GOT3 (cell line): ENCODE results near the gene PPP2R5A.
"Not testable (repeated sequence)": the region's sequence is repeated elsewhere in the genome, so short reads cannot be mapped to it uniquely, and the experiment has no call there.

Experiments
- DNase-seq: peaks from one replicate; lab custom pipeline; 2025; ENCODE audit warnings: mixed read lengths; lab: John Stamatoyannopoulos, UW

PPP2R5A gene

GRCh38 chr1:212355230-212355969, 70.2 kb downstream of the PPP2R5A start:
- no peak for DNase-seq

- DNase-seq, result no peak
Observed at GRCh38 chr1:212359794-212360479, 74.7 kb downstream of the PPP2R5A start.

DNA sequence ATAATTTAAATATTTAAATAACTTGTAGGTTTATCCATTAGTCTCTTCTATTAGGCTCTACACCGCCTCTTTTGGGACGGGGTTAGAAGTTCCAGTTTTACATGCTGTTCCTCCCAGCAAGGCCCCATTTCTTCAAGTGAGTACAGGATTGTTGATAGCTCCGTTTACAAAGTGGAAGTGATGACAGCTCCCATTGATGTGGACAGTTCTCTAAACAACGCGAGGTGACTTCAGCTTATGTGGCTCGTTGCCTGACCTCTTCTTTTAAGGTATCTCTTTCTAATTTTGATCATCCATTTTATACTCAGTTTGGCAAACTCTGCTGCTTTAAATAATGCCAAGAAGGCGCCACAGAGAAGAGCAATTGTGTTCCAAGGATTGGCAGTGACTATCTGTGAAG, 79.8 kb downstream of the PPP2R5A start:
- DNase-seq, result no peak

DNA sequence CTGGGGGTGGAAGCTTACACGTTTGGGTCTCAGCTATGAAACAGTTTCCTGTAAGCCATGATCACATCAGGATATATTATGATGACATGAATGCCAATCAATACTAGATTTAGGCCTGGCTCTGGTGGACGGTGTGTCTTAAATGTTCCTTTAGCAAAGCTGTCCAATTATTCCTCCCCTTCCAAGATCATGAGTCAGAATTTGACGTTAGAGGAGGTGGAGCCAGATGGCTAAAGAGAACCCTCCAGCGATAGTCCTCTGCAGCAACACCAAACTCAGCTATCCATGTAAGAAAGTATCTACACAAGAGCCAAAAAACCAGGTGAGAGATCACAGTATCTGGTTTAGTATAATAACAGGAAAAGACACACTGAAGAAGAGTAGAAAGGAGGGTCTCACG, 81.7 kb downstream of the PPP2R5A start:
- no peak for DNase-seq

DNA sequence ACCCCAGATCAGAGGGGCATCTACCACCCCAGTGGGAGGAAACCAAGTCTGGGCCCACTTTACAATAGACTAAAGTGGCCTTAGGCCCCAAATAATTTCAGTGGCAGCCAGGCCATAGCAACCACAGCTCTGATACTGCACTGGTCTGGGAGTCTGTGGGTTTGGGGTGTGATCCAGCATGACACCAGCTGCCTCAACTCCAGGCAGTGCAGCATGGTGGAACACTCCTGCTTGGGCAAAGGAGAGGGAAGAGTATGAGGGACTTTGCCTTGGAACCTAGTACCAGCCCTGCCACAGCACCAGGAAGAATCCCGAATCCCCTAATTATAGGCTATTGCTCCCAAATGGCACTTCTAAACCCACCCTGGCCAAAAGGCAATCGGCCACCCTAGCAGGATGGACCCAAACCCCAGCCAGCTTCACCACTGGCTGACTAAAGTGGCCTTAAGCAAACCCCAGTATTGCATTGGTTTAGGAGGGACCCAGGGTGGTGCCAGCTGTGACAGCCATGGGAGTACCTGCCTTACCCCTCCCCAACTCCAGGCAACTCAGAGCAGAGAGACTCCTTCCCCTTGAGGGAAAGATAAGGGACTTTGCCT, 82.4 kb downstream of the PPP2R5A start:
- DNase-seq, result no peak

- DNase-seq, result no peak
Observed at GRCh38 chr1:212368073-212368484, 82.9 kb downstream of the PPP2R5A start.

- DNase-seq, result no peak
Observed at GRCh38 chr1:212375986-212376385, 90.8 kb downstream of the PPP2R5A start.

GRCh38 chr1:212377644-212378043, 92.4 kb downstream of the PPP2R5A start:
- no peak for DNase-seq

DNA sequence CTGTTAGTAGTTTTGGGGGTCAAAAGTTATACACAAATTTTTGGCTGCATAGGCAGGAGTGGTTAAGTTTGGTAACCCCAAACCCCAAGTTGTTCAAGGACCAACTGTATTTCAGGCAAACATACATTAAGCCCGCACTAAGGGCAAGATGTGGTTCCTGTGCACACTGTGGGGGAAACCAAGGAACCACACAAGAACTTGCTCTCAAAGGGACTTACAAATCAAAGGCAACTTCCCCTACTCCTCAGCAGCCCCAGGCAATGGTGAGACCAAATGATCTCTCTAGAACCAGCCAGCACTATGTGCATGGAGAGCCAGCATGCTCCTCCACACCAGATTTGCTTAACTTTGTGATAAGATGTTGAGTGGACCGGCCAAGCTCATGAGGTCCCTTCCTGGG, 94.2 kb downstream of the PPP2R5A start:
- no peak for DNase-seq

GRCh38 chr1:212381397-212382035, 96.3 kb downstream of the PPP2R5A start:
- DNase-seq, result no peak

DNA sequence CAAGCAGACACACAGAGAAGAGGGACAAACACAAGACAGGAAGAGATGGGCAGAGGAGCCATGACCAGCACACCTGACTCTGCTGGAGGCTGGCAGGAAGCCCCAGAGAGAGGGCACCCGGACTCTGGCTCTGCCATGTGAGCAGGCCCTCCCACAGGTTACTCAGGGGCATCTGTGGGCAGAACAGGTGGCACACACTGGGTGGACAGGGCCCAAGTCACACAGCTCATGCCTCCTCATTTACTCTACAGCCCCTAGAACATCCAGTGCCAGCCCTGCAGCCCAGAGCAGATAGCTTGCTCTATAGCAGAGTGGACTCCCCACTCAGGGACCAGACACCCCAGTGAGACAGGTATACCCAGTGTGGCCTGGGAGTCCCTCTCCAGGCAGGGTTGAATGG, 100.8 kb downstream of the PPP2R5A start:
- no peak for DNase-seq

DNA sequence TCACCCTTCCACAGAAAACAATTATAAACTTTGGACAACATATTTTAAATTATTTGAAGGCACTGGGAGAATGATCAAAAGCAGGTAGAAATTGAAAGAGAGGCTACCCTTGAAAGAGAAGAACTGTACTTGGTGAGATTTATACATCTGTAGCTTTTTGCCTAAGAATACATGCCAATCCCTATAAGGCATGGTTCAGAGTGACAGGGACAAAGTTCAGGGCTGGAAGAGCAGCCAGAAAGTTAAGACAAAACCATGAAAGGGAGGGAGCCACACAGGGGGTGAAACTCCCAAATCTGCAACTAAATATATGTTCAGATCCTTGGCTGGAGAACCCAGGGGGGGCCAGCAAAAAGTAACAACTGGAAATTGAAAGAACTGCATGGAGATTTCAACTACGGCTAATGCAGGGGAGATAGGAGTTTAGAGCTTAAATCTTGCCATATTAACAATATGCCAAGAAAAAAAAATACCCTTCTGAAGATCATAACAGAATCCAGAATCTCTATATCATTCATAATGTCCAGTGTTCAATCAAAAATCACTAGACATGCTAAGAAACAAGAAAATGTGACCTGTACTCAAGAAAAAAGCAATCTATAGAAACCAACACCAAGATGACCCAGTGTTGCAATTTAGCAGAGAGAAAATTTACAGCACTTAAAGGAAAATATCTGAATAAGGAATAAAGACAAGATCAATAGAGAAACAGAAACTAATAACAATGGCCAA, 103.9 kb downstream of the PPP2R5A start:
- DNase-seq, result no peak

- DNase-seq, result not testable (repeated sequence)
Observed at GRCh38 chr1:212395678-212396437, 110.6 kb downstream of the PPP2R5A start.

- no peak for DNase-seq
Observed at GRCh38 chr1:212396638-212397037, 111.4 kb downstream of the PPP2R5A start.

DNA sequence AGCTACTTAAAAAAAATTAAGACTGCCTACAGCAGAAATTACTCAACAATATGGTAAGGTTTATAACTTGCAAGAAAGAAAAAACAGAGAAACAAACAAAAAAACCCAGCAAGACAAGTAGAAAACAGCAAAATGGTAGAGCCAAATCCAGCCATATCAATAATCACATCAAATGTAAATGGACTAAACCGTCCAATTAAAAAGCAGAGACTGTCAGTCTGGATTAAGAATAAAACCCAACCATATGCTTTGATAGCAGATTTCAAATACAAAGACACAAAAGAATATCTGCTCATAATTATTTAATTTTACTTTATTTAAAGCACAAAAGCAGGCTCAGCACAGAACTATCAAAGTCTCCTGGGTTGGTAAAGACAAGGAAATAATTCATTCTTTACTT, 112.0 kb downstream of the PPP2R5A start:
- no peak for DNase-seq

GRCh38 chr1:212401042-212401441, 115.8 kb downstream of the PPP2R5A start:
- no peak for DNase-seq

- no peak for DNase-seq
Observed at GRCh38 chr1:212401838-212402582, 116.8 kb downstream of the PPP2R5A start.

DNA sequence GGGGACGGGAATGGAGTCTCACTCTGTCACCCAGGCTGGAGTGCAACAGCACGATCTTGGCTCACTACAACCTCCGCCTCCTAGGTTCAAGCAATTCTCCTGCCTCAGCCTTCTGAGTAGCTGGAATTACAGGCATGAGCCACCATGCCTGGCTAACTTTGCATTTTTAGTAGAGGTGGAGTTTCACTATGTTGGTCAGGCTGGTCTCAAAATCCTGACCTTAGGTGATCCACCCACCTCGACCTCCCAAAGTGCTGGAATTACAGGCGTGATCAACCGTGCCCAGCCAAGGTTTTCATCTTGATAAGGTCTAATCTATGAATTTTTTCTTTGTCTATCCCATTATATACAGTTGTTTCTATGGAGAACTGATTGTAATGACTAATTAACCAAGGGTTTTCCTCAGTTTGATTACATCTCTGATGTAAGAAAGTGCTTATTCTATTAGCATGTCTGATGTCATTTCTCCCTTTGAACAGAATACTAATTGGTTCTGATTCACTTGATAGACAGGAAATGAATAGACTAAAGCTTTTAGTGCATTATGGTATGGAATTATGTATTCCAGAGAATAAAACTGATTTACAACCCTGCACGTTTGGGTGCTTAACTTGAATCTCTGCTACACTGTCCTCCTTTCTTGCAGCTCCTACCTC, 117.6 kb downstream of the PPP2R5A start:
- DNase-seq, result no peak

- DNase-seq, result no peak
Observed at GRCh38 chr1:212410231-212410820, 125.1 kb downstream of the PPP2R5A start.
